H9 (cell line): ENCODE data around the gene PFDN4. TPM values are rescaled to one million over a fixed set of nuclear protein-coding genes. Genes with fewer than 3 reads are reported as not detected.

Experiments used
- DNase-seq: peaks from one replicate; pipeline ENCODE4 v3.0.0-alpha.2; 2017
- H2AFZ ChIP-seq: one replicate; pipeline ENCODE4 v1.6.1; 2013; ENCODE audit warnings: mild to moderate bottlenecking, low read length, control low read depth, moderate library complexity
- H2AK5ac ChIP-seq: 2 replicates; pipeline ENCODE4 v1.6.1; 2013; ENCODE audit warnings: low read length, control low read depth, mixed read lengths; ENCODE audit not compliant: insufficient read length
- H2BK120ac ChIP-seq: one replicate; pipeline ENCODE4 v1.6.1; 2013; ENCODE audit warnings: low read depth, mild to moderate bottlenecking, low read length, control low read depth, inconsistent platforms; ENCODE audit not compliant: poor library complexity, severe bottlenecking
- H2BK12ac ChIP-seq: 2 replicates; pipeline ENCODE4 v1.6.1; 2013; ENCODE audit warnings: low read length, control low read depth, mixed read lengths, low read depth; ENCODE audit not compliant: insufficient read length
- H2BK15ac ChIP-seq: 2 replicates; pipeline ENCODE4 v1.6.1; 2013; ENCODE audit warnings: low read depth, low read length, control low read depth
- H2BK20ac ChIP-seq: one replicate; pipeline ENCODE4 v1.6.1; 2013; ENCODE audit warnings: low read depth, mild to moderate bottlenecking, low read length, control low read depth, inconsistent platforms; ENCODE audit not compliant: poor library complexity, severe bottlenecking
- H2BK5ac ChIP-seq: 2 replicates; pipeline ENCODE4 v1.6.1; 2013; ENCODE audit warnings: low read length, control low read depth, mixed read lengths; ENCODE audit not compliant: insufficient read length
- H3K14ac ChIP-seq: 2 replicates; pipeline ENCODE4 v1.6.1; 2013; ENCODE audit warnings: low read length, control low read depth; ENCODE audit not compliant: insufficient read depth
- H3K18ac ChIP-seq: 2 replicates; pipeline ENCODE4 v1.6.1; 2013; ENCODE audit warnings: low read depth, mild to moderate bottlenecking, mixed read lengths, low read length, control low read depth; ENCODE audit not compliant: insufficient read length
- H3K23ac ChIP-seq: 2 replicates; pipeline ENCODE4 v1.6.1; 2013; ENCODE audit warnings: low read length, control low read depth, mixed read lengths, low read depth; ENCODE audit not compliant: insufficient read length
- H3K23me2 ChIP-seq: 2 replicates; pipeline ENCODE4 v1.6.1; 2013; ENCODE audit warnings: low read depth, mild to moderate bottlenecking, mixed read lengths, low read length, control low read depth; ENCODE audit not compliant: insufficient read length, poor library complexity, severe bottlenecking
- H3K27ac ChIP-seq: 2 replicates; pipeline ENCODE4 v1.5.1; 2013; ENCODE audit warnings: low read length, control low read depth, mixed read lengths, low read depth; ENCODE audit not compliant: insufficient read length
- H3K27me3 ChIP-seq: 2 replicates; pipeline ENCODE4 v1.6.1; 2013; ENCODE audit warnings: low read length, control low read depth, inconsistent platforms; ENCODE audit not compliant: insufficient read depth
- H3K4ac ChIP-seq: 2 replicates; pipeline ENCODE4 v1.6.1; 2013; ENCODE audit warnings: low read depth, mild to moderate bottlenecking, control low read depth, inconsistent platforms, low read length, moderate library complexity
- H3K4me1 ChIP-seq: 2 replicates; pipeline ENCODE4 v1.6.1; 2013; ENCODE audit warnings: low read length, control low read depth, inconsistent platforms; ENCODE audit not compliant: insufficient read depth
- H3K4me2 ChIP-seq: 2 replicates; pipeline ENCODE4 v1.6.1; 2013; ENCODE audit warnings: low read length, control low read depth, mixed read lengths; ENCODE audit not compliant: insufficient read length, insufficient read depth
- H3K56ac ChIP-seq: 2 replicates; pipeline ENCODE4 v1.6.1; 2013; ENCODE audit warnings: low read depth, mild to moderate bottlenecking, mixed read lengths, low read length, control low read depth; ENCODE audit not compliant: insufficient read length
- H3K79me1 ChIP-seq: 2 replicates; pipeline ENCODE4 v1.6.1; 2013; ENCODE audit warnings: low read depth, mild to moderate bottlenecking, moderate library complexity, low read length, control low read depth, inconsistent platforms; ENCODE audit not compliant: insufficient read depth, poor library complexity, severe bottlenecking
- H3K79me2 ChIP-seq: 2 replicates; pipeline ENCODE4 v1.6.1; 2013; ENCODE audit warnings: low read length, control low read depth, inconsistent platforms; ENCODE audit not compliant: insufficient read depth
- H3K9ac ChIP-seq: 2 replicates; pipeline ENCODE4 v1.6.1; 2013; ENCODE audit warnings: low read length, control low read depth, mixed read lengths; ENCODE audit not compliant: insufficient read length; ENCODE audit errors: extremely low read depth
- H3K9me3 ChIP-seq: one replicate; pipeline ENCODE4 v1.6.1; 2013; ENCODE audit warnings: low read depth, low read length, inconsistent platforms; ENCODE audit not compliant: control insufficient read depth
- H3T11ph ChIP-seq: one replicate; pipeline ENCODE4 v1.6.1; 2013; ENCODE audit warnings: mild to moderate bottlenecking, low read length, control low read depth, inconsistent platforms
- H4K20me1 ChIP-seq: one replicate; pipeline ENCODE4 v1.6.1; 2013; ENCODE audit not compliant: control insufficient read depth, insufficient read length, insufficient read depth
- H4K5ac ChIP-seq: 2 replicates; pipeline ENCODE4 v1.6.1; 2013; ENCODE audit warnings: low read depth, mild to moderate bottlenecking, mixed read lengths, low read length, control low read depth; ENCODE audit not compliant: insufficient read length
- H4K8ac ChIP-seq: replicated peaks from 2 replicates; pipeline ENCODE4 v1.6.1; 2013; ENCODE audit warnings: low read length, control low read depth, mixed read lengths, low read depth; ENCODE audit not compliant: insufficient read length
- H4K91ac ChIP-seq: 2 replicates; pipeline ENCODE4 v1.6.1; 2013; ENCODE audit warnings: low read depth, mild to moderate bottlenecking, moderate library complexity, mixed read lengths, low read length, control low read depth; ENCODE audit not compliant: insufficient read length
- H3K27ac Mint-ChIP-seq, 3 experiments: 2 replicates in 2 of 3; 3 replicates in 1 of 3; pipeline ENCODE4 v1.8.0; 2020 to 2021; ENCODE audit warnings: mixed read lengths in 3 of 3, mild to moderate bottlenecking in 1 of 3, moderate library complexity in 1 of 3
- H3K27me3 Mint-ChIP-seq: 2 replicates; pipeline ENCODE4 v1.8.0; 2021; ENCODE audit warnings: low read depth, mild to moderate bottlenecking, moderate library complexity, mixed read lengths
- H3K36me3 Mint-ChIP-seq, 3 experiments: 2 replicates in 2 of 3; 3 replicates in 1 of 3; pipeline ENCODE4 v1.8.0; 2020 to 2021; ENCODE audit warnings: low read depth in 3 of 3, mixed read lengths in 3 of 3; ENCODE audit not compliant: insufficient read depth in 1 of 3
- H3K4me1 Mint-ChIP-seq, 2 experiments: 2 replicates each; pipeline ENCODE4 v1.8.0; 2020; ENCODE audit warnings: mixed read lengths in 2 of 2
- H3K4me3 Mint-ChIP-seq, 2 experiments: 2 replicates in 1 of 2; 3 replicates in 1 of 2; pipeline ENCODE4 v1.8.0; 2020 to 2021; ENCODE audit warnings: mild to moderate bottlenecking in 2 of 2, mixed read lengths in 2 of 2, moderate library complexity in 1 of 2
- H3K9me3 Mint-ChIP-seq, 2 experiments: 2 replicates in 1 of 2; 3 replicates in 1 of 2; pipeline ENCODE4 v1.8.0; 2020; ENCODE audit warnings: mild to moderate bottlenecking in 2 of 2, mixed read lengths in 2 of 2, moderate library complexity in 1 of 2
- CTCF ChIP-seq: fragments of 200-600 bp; sonication (generic); conservative IDR thresholded peaks from 3 replicates; pipeline ENCODE4 v1.8.0; 2021; ENCODE audit warnings: antibody characterized with exemption, mild to moderate bottlenecking
- WGBS: extraction: QIAGEN DNeasy Blood & Tissue Kit; methylation state at CpG from one replicate; pipeline ENCODE4 v1.1.7; 2013; ENCODE audit warnings: missing lambda C conversion rate, low lambda C conversion rate, mixed read lengths; ENCODE audit not compliant: insufficient read length; ENCODE audit errors: extremely low coverage; 5-methylcytosine and 5-hydroxymethylcytosine counted together
- total RNA-seq: library from RNA; stranded (reverse); gene quantifications from 2 replicates; pipeline ENCODE4 v1.2.1, GENCODE V29; 2021

PFDN4 gene
- total RNA-seq, 1 experiment from 2014 or later = 73.6 TPM

- no peak within 1 kb of the TSS for H2BK12ac ChIP-seq
- peak within 1 kb of the TSS; percentile 91 for H3K4me2 ChIP-seq
- no peak within 1 kb of the TSS for H2BK5ac ChIP-seq
- H4K5ac ChIP-seq = no peak within 1 kb of the TSS
- no peaks in the 10 kb centered on the region for H3K36me3 Mint-ChIP-seq
- H3K4ac ChIP-seq = no peak within 1 kb of the TSS
- H3K56ac ChIP-seq = no peak within 1 kb of the TSS
- peak within 1 kb of the TSS; percentile 80 for H2AFZ ChIP-seq
- no peak for TF ChIP-seq CTCF
- no peak within 1 kb of the TSS for H3K9ac ChIP-seq
- no peaks in the 10 kb centered on the region for H3K79me1 ChIP-seq
- H4K8ac ChIP-seq = no peak within 1 kb of the TSS
- H2BK20ac ChIP-seq = no peak within 1 kb of the TSS
- H3K18ac ChIP-seq = no peak within 1 kb of the TSS
- no peak within 1 kb of the TSS for H3K23ac ChIP-seq
- no peak within 1 kb of the TSS for H3K27ac ChIP-seq
- H3K27me3 ChIP-seq = peaks cover 36% of the 10 kb centered on the region
- no peak within 1 kb of the TSS for H2AK5ac ChIP-seq
- H3K9me3 ChIP-seq = no peaks in the 10 kb centered on the region
- peaks cover 23% of the 10 kb centered on the region for H3K23me2 ChIP-seq
- H3K4me1 Mint-ChIP-seq = peaks cover 18 to 22% of the 10 kb centered on the region in 2 experiments
- no peak within 1 kb of the TSS for H2BK120ac ChIP-seq
- peaks cover 83% of the 10 kb centered on the region for H3K27me3 Mint-ChIP-seq
- H3K4me1 ChIP-seq = no peaks in the 10 kb centered on the region
- H3K27ac Mint-ChIP-seq = no peak within 1 kb of the TSS
- H3K4me3 Mint-ChIP-seq = peak within 1 kb of the TSS; percentile 55 to 84
- no peaks in the 10 kb centered on the region for H3K79me2 ChIP-seq
- peaks cover 0 to 2% of the 10 kb centered on the region in 2 experiments; a peak in 1 of 5 replicates for H3K9me3 Mint-ChIP-seq
- H4K20me1 ChIP-seq = no peaks in the 10 kb centered on the region
- no peak within 1 kb of the TSS for H3K14ac ChIP-seq
- H3T11ph ChIP-seq = no peak within 1 kb of the TSS
- DNase-seq = peak; percentile 69
- no peak within 1 kb of the TSS for H4K91ac ChIP-seq
- no CpG with 5 or more reads among the region's 61 CpGs for WGBS
- H2BK15ac ChIP-seq = 0 out of 2 replicates have a peak within 1 kb of the TSS, but pooled peaks have one; percentile 7
These were observed 34.0 kb upstream of the PFDN4 start, which contains the start of gene CYP24A1 for GRCh38 chr20:54173653-54174456. Gene CYP24A1 (minus strand): TSS chr20:54173986. CDS start chr20:54173579, 407 bp downstream.
